SK-N-SH treated with all-trans-retinoic acid at 6 μM for 48 hours (cell line): ENCODE data around the gene PIP4K2B.

ENCODE experiments used
- ATAC-seq: fragments of 200-7000 bp; cut with Tn5 transposase; 3 replicates; pipeline ENCODE4 v1.9.1; 2020; ENCODE audit warnings: mild to moderate bottlenecking, moderate library complexity
- ARNTL ChIP-seq: fragments of 450-650 bp; formaldehyde crosslinking; IDR thresholded peaks from 2 replicates; pipeline ENCODE4 v1.5.0; 2020; ENCODE audit warnings: low read depth, mild to moderate bottlenecking, moderate library complexity, borderline replicate concordance
- CREB5 ChIP-seq: fragments of 250-450 bp; sonication (Bioruptor Pico); IDR thresholded peaks from 2 replicates; pipeline ENCODE4 v1.5.1; 2020; ENCODE audit warnings: low read depth, mild to moderate bottlenecking, moderate library complexity
- CSDC2 ChIP-seq: fragments of 250-450 bp; sonication (Bioruptor Pico); IDR thresholded peaks from 2 replicates; pipeline ENCODE4 v1.5.0; 2020; ENCODE audit warnings: mild to moderate bottlenecking, moderate library complexity
- ESRRG ChIP-seq: fragments of 250-450 bp; sonication (Bioruptor Pico); IDR thresholded peaks from 2 replicates; pipeline ENCODE4 v1.6.1; 2021; ENCODE audit warnings: mild to moderate bottlenecking
- GLIS3 ChIP-seq: fragments of 250-450 bp; sonication (Bioruptor Pico); IDR thresholded peaks from 2 replicates; pipeline ENCODE4 v1.5.0; 2020; ENCODE audit warnings: mild to moderate bottlenecking, moderate library complexity
- ISL1 ChIP-seq: fragments of 250-450 bp; sonication (Bioruptor Pico); IDR thresholded peaks from 2 replicates; pipeline ENCODE4 v2.1.2; 2022; ENCODE audit warnings: mild to moderate bottlenecking, moderate library complexity
- OSR1 ChIP-seq: fragments of 250-450 bp; sonication (Bioruptor Pico); IDR thresholded peaks from 2 replicates; pipeline ENCODE4 v1.8.0; 2022; ENCODE audit warnings: moderate library complexity, mild to moderate bottlenecking, inconsistent platforms
- SNAI2 ChIP-seq: fragments of 250-450 bp; sonication (Bioruptor Pico); IDR thresholded peaks from 2 replicates; pipeline ENCODE4 v1.5.0; 2020; ENCODE audit warnings: mild to moderate bottlenecking, moderate library complexity
- TOX ChIP-seq: fragments of 250-450 bp; sonication (Bioruptor Pico); IDR thresholded peaks from 2 replicates; pipeline ENCODE4 v1.8.0; 2021; ENCODE audit warnings: mild to moderate bottlenecking, moderate library complexity, borderline replicate concordance
- TSHZ2 ChIP-seq: fragments of 250-450 bp; sonication (Bioruptor Pico); IDR thresholded peaks from 2 replicates; pipeline ENCODE4 v1.5.0; 2020; ENCODE audit warnings: mild to moderate bottlenecking, moderate library complexity
- ZC3H10 ChIP-seq: fragments of 250-450 bp; sonication (Bioruptor Pico); IDR thresholded peaks from 2 replicates; pipeline ENCODE4 v1.5.1; 2021; ENCODE audit warnings: mild to moderate bottlenecking, moderate library complexity
- ZFP3 ChIP-seq: fragments of 250-450 bp; sonication (Bioruptor Pico); IDR thresholded peaks from 2 replicates; pipeline ENCODE4 v1.5.0; 2020; ENCODE audit warnings: mild to moderate bottlenecking, moderate library complexity
- ZFP30 ChIP-seq: fragments of 450-650 bp; formaldehyde crosslinking; IDR thresholded peaks from 2 replicates; pipeline ENCODE4 v1.5.0; 2022; ENCODE audit warnings: mild to moderate bottlenecking, moderate library complexity
- ZNF565 ChIP-seq: fragments of 450-650 bp; formaldehyde crosslinking; conservative IDR thresholded peaks from 2 replicates; pipeline ENCODE4 v1.5.0; 2020; ENCODE audit warnings: low read depth, mild to moderate bottlenecking, moderate library complexity
- ZNF70 ChIP-seq: fragments of 450-650 bp; formaldehyde crosslinking; IDR thresholded peaks from 2 replicates; pipeline ENCODE4 v1.5.0; 2020; ENCODE audit warnings: mild to moderate bottlenecking, moderate library complexity
- TF ChIP-seq, protein P1 (sequence below): fragments of 250-450 bp; sonication (Bioruptor Pico); IDR thresholded peaks from 2 replicates; pipeline ENCODE4 v1.5.1; 2021; ENCODE audit warnings: mild to moderate bottlenecking, moderate library complexity
- TF ChIP-seq, protein P2 (sequence below): fragments of 250-450 bp; sonication (Bioruptor Pico); IDR thresholded peaks from 2 replicates; pipeline ENCODE4 v1.8.0; 2020; ENCODE audit warnings: mild to moderate bottlenecking, moderate library complexity, borderline replicate concordance

The PIP4K2B gene

GRCh38 chr17:38731526-38732294 is 67.6 kb downstream of the PIP4K2B start:
- no peak for ATAC-seq

GRCh38 chr17:38730526-38731379 is 68.6 kb downstream of the PIP4K2B start:
- TF ChIP-seq SNAI2 (CRISPR knock-in tag) = no peak
- no peak for TF ChIP-seq GLIS3 (CRISPR knock-in tag)
- TF ChIP-seq ZFP30 (CRISPR knock-in tag) = no peak
- no peak for TF ChIP-seq ZNF70 (CRISPR knock-in tag)
- no peak for TF ChIP-seq CSDC2 (CRISPR knock-in tag)
- no peak for TF ChIP-seq TSHZ2
- TF ChIP-seq, protein P1, sequence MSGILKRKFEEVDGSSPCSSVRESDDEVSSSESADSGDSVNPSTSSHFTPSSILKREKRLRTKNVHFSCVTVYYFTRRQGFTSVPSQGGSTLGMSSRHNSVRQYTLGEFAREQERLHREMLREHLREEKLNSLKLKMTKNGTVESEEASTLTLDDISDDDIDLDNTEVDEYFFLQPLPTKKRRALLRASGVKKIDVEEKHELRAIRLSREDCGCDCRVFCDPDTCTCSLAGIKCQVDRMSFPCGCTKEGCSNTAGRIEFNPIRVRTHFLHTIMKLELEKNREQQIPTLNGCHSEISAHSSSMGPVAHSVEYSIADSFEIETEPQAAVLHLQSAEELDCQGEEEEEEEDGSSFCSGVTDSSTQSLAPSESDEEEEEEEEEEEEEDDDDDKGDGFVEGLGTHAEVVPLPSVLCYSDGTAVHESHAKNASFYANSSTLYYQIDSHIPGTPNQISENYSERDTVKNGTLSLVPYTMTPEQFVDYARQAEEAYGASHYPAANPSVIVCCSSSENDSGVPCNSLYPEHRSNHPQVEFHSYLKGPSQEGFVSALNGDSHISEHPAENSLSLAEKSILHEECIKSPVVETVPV (CRISPR knock-in tag) = no peak
- TF ChIP-seq, protein P2, sequence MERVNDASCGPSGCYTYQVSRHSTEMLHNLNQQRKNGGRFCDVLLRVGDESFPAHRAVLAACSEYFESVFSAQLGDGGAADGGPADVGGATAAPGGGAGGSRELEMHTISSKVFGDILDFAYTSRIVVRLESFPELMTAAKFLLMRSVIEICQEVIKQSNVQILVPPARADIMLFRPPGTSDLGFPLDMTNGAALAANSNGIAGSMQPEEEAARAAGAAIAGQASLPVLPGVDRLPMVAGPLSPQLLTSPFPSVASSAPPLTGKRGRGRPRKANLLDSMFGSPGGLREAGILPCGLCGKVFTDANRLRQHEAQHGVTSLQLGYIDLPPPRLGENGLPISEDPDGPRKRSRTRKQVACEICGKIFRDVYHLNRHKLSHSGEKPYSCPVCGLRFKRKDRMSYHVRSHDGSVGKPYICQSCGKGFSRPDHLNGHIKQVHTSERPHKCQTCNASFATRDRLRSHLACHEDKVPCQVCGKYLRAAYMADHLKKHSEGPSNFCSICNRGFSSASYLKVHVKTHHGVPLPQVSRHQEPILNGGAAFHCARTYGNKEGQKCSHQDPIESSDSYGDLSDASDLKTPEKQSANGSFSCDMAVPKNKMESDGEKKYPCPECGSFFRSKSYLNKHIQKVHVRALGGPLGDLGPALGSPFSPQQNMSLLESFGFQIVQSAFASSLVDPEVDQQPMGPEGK (CRISPR knock-in tag) = no peak
- TF ChIP-seq ISL1 (CRISPR knock-in tag) = no peak
- no peak for TF ChIP-seq TOX
- no peak for TF ChIP-seq ZNF565
- TF ChIP-seq ZFP3 = no peak
- TF ChIP-seq OSR1 (CRISPR knock-in tag) = no peak
- peak; percentile 53 for ATAC-seq

More at GRCh38 chr17:38731526-38732294, 67.6 kb downstream of the PIP4K2B start:
- TF ChIP-seq OSR1 (CRISPR knock-in tag) (no peak), ARNTL (CRISPR knock-in tag) (no peak)
- TF ChIP-seq, protein P2 (CRISPR knock-in tag) = no peak
- TF ChIP-seq, protein P1 (CRISPR knock-in tag) = no peak

DNA sequence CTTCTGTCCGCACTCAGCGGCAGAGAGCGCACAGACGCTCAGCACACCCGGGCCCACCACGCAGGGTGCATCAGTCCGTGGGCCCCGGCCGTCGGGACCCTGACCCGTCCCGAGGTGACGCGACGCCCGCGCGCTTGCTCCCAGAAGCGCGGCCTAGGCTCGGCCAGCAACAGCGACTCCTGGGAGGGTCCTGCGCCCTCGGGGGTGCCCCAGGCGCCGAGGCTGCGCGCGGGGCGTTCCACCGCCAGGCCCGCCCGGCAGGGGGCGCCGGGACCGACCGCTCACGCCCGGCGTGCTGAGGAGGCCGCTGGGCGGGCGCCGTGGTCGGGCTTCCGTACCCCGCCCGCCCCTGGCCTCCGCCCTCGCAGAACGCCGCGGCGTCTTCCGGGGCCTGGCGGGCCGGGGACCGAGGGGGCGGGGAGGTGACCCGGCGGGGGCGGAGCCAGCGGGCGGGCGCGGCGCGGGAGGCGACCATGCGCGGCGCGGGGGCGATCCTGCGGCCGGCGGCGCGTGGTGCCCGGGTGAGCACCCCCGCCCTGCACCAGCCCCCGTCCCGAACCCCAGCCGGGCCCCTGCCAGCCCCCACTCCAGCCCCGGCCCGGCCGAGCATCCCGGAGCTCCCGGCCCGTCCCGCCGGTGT is 69.3 kb downstream of the PIP4K2B start, which contains the start of gene CISD3:
CISD3 (plus strand) TSS at position 456 of the 640 bp plus-strand sequence; CDS start at position 474, 18 bp downstream.
- TF ChIP-seq ZFP30 (CRISPR knock-in tag) (no peak), ZC3H10 (CRISPR knock-in tag) (peak; percentile 58; the same call in 1 of the 2 replicates), ARNTL (CRISPR knock-in tag) (no peak), ZFP3 (0 out of 2 replicates have a peak, but pooled peaks have one; percentile 41), TOX (no peak), CREB5 (no peak), GLIS3 (CRISPR knock-in tag) (peak; percentile 80; the same call in 1 of the 2 replicates), SNAI2 (CRISPR knock-in tag) (no peak), CSDC2 (CRISPR knock-in tag) (no peak), OSR1 (CRISPR knock-in tag) (no peak), TSHZ2 (peak; percentile 67; the same call in 1 of the 2 replicates), ESRRG (no peak), ZNF70 (CRISPR knock-in tag) (no peak)
- ATAC-seq = peak; percentile 76
